Measurements from ENCODE around the gene BCCIP.

BCCIP gene

DNA sequence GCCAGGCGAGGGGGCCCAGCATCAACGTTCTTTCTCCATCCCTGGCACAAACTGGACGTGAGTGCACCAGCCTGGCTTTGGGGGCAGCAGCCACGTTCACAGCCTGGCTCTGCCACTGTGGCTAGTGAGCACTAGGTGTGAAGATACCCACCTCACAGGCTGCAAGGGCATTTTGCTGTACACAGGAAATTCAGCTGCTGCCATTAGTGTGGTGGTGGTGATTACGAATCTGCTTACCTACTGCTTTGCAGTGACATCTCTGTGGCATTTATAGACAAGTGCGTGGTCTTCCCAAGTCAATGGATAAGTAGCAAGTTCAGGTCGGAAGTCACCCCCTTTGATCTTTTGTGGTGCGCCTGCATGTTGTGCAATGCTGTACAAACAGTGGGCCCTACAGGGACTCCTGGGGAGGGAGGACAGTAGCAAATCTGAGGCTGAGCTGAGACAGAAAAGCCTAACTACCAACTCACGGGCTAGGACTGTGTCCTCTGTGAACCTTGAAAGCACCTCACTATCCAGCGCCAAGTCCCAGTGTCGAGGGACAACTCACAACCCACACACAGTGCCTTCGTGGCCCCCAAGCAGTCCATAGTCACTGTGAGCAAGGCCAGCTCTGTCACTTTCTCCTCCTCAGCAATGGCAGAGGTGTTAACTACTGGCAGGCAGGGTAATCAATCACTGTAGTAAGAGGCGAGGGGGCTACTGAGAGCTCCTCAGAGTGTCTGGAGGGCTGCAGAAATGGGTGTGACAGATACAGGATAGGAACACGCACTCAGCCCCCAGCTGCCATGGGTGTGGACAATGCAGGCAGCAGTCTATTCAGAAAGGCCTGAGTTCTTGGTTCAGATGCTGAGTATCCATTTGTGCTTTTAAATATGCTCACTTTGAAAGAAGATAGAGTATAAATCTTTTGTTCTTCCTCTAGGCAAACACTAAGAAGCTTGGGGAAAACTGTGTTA, 30.7 kb upstream of the BCCIP start:
- H3K27ac ChIP-seq (ENCODE audit: poor library complexity, severe bottlenecking) = no peak overlapping the region
- TF ChIP-seq, protein P1, sequence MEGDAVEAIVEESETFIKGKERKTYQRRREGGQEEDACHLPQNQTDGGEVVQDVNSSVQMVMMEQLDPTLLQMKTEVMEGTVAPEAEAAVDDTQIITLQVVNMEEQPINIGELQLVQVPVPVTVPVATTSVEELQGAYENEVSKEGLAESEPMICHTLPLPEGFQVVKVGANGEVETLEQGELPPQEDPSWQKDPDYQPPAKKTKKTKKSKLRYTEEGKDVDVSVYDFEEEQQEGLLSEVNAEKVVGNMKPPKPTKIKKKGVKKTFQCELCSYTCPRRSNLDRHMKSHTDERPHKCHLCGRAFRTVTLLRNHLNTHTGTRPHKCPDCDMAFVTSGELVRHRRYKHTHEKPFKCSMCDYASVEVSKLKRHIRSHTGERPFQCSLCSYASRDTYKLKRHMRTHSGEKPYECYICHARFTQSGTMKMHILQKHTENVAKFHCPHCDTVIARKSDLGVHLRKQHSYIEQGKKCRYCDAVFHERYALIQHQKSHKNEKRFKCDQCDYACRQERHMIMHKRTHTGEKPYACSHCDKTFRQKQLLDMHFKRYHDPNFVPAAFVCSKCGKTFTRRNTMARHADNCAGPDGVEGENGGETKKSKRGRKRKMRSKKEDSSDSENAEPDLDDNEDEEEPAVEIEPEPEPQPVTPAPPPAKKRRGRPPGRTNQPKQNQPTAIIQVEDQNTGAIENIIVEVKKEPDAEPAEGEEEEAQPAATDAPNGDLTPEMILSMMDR (IDR thresholded peaks at IDR 0.05; ENCODE audit: poor library complexity, severe bottlenecking) = no peak
- no peaks in the 10 kb centered on the region for H3K4me1 ChIP-seq (ENCODE audit: insufficient read depth, poor library complexity, severe bottlenecking)
- no peak overlapping the region for H3K4me3 ChIP-seq (ENCODE audit: severe bottlenecking)
- no peaks in the 10 kb centered on the region for H3K9me3 ChIP-seq (ENCODE audit: severe bottlenecking)
- ATAC-seq (ENCODE audit: low read depth) = no peak
- peaks cover 19% of the 10 kb centered on the region for H3K36me3 ChIP-seq (ENCODE audit: low read depth)
- no peak for DNase-seq (ENCODE audit: low spot score)
- H3K27me3 ChIP-seq (ENCODE audit: insufficient read depth, poor library complexity, severe bottlenecking) = no peaks in the 10 kb centered on the region

GRCh38 chr10:125795128-125795527, 28.2 kb upstream of the BCCIP start:
- Histone ChIP-seq H3K9me3 (ENCODE audit: severe bottlenecking) (no peaks in the 10 kb centered on the region), H3K36me3 (ENCODE audit: low read depth) (peaks cover 19% of the 10 kb centered on the region), H3K27me3 (ENCODE audit: insufficient read depth, poor library complexity, severe bottlenecking) (no peaks in the 10 kb centered on the region), H3K4me3 (ENCODE audit: severe bottlenecking) (no peak overlapping the region), H3K4me1 (ENCODE audit: insufficient read depth, poor library complexity, severe bottlenecking) (no peaks in the 10 kb centered on the region), H3K27ac (ENCODE audit: poor library complexity, severe bottlenecking) (no peak overlapping the region)
- no peak for ATAC-seq (ENCODE audit: low read depth)
- no peak for DNase-seq (ENCODE audit: low spot score)
- TF ChIP-seq, protein P1 (IDR thresholded peaks at IDR 0.05; ENCODE audit: poor library complexity, severe bottlenecking) = no peak

DNA sequence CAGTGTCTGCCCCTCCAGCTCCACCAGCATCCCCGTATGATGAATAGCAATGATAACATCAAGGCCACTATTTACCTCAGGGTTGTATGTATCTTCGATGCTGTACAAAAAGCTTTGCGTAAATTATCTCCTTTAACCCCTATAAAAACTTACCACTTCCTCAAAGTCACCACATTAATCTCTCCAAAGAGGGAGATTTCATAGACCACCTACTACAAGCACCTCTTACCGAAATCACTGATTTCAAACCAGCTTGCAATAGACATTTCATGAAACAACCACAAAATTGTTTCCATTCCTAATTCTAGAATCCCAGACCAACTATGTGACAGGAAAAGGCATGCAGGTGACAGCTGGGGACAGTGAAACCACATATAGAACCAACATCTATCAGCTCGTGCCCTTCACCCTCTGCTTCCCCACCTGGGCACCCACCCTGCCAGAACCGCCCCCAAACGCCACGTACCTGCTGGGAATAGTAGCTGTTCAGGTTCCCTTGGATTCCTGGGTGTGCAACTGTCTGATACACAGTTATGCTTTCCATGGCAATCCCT, 27.6 kb upstream of the BCCIP start:
- H3K27ac ChIP-seq (ENCODE audit: poor library complexity, severe bottlenecking) = no peak overlapping the region
- H3K4me1 ChIP-seq (ENCODE audit: insufficient read depth, poor library complexity, severe bottlenecking) = no peaks in the 10 kb centered on the region
- H3K4me3 ChIP-seq (ENCODE audit: severe bottlenecking) = no peak overlapping the region
- TF ChIP-seq, protein P1 (IDR thresholded peaks at IDR 0.05; ENCODE audit: poor library complexity, severe bottlenecking) = no peak
- no peak for ATAC-seq (ENCODE audit: low read depth)
- no peaks in the 10 kb centered on the region for H3K9me3 ChIP-seq (ENCODE audit: severe bottlenecking)
- H3K27me3 ChIP-seq (ENCODE audit: insufficient read depth, poor library complexity, severe bottlenecking) = no peaks in the 10 kb centered on the region
- DNase-seq (ENCODE audit: low spot score) = no peak
- peaks cover 19% of the 10 kb centered on the region for H3K36me3 ChIP-seq (ENCODE audit: low read depth)

GRCh38 chr10:125797424-125797823, 25.9 kb upstream of the BCCIP start:
- Histone ChIP-seq H3K4me1 (ENCODE audit: insufficient read depth, poor library complexity, severe bottlenecking) (no peaks in the 10 kb centered on the region), H3K4me3 (ENCODE audit: severe bottlenecking) (no peak overlapping the region), H3K36me3 (ENCODE audit: low read depth) (peaks cover 15% of the 10 kb centered on the region), H3K27ac (ENCODE audit: poor library complexity, severe bottlenecking) (no peak overlapping the region), H3K27me3 (ENCODE audit: insufficient read depth, poor library complexity, severe bottlenecking) (no peaks in the 10 kb centered on the region), H3K9me3 (ENCODE audit: severe bottlenecking) (no peaks in the 10 kb centered on the region)
- ATAC-seq (ENCODE audit: low read depth) (no peak), DNase-seq (ENCODE audit: low spot score) (no peak)
- TF ChIP-seq, protein P1 (IDR thresholded peaks at IDR 0.05; ENCODE audit: poor library complexity, severe bottlenecking) = no peak
